ENCODE data around the gene ASIP.

ASIP gene

DNA sequence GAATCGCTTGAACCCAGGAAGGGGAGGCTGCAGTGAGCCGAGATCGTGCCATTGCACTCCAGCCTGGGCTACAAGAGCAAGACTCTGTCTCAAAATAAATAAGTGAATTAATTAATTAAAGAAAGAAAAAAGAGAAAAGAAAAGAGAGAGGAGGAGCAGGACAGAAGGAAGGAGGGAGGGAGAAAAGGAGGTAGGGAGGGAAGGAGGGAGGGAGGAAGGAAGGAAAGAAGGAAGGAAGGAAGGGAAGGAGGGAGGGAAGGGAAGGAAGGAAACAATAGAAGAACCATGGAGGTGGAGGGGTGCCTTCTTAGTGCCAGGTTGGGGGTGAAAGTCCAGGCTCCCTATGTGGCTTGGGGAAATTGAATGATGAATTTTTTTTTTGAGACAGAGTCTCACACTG, 68.5 kb downstream of the ASIP start:
- DNase-seq (ENCODE audit: extremely low read depth in 1 of 2, low read depth in 1 of 2) = no peak

DNA sequence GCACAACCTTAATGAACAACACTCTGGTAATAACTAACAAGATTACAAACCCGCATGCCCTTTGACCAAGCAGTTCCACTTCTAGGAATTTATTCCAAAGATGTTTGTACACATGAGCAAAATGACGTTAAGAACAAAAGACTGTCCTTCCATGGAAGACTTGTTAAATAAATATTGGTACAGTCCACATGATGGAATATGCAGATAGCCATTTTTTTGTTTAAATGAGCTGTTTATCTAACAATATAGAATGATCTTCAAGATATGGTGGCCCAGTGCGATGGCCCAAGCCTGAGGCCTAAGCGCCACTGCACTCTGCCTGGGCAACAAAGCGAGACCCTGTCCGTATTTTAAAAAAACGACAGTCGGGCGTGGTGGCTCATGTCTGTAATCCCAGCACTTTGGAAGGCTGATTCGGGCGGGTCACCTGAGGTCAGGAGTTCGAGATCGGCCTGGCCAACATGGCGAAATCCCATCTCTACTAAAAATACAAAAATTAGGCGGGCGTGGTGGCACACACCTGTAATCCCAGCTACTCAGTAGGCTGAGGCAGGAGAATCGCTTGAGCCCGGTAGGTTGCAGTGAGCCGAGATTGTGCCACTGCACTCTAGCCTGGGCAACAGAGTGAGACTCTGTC, 69.4 kb downstream of the ASIP start:
- DNase-seq (ENCODE audit: extremely low read depth in 1 of 2, low read depth in 1 of 2) = no peak

DNA sequence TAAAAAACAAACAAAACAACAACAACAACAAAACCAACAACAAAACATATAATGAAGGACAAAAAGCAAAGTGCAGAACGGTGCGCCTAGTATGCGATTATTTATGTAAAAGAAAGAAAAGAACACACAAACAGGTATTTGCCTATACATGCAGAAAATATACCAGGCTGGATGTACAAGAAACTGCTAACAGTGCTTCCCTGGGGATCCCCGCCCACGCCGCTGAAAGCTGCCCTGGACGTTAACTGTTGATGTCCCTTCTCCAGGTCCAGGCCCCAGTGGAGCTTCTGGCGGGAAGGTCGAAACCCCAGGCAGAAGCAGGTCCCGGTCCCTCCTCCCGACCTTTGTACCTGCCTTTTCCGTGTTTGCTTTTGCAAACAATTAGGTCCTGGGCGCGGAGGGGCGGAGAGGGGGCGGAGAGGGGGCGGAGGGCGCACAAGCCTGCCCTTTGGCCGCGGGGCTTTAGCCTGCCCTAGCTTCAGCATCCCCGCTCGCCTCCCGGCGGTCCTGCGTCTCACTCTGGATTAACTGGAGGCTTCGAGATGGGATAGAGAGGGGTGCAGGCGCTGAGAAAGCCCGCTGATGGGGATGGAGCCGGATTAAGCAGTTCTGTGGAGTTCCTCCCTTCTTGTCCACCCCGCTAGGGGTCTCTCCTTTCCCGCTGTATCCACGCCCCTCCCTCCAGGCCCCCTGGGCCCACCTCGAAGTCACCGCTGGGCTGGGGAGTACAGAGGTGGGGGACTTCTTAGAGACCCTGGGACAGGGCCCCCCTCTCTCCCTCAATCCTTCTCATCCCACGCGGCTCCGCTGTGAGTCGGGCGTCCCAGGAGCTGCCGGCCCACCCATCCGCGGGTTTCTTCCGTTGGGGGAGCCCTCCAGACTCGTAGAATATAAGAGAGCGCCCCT, 70.1 kb downstream of the ASIP start:
- DNase-seq (ENCODE audit: extremely low read depth in 1 of 2, low read depth in 1 of 2) = no peak

DNA sequence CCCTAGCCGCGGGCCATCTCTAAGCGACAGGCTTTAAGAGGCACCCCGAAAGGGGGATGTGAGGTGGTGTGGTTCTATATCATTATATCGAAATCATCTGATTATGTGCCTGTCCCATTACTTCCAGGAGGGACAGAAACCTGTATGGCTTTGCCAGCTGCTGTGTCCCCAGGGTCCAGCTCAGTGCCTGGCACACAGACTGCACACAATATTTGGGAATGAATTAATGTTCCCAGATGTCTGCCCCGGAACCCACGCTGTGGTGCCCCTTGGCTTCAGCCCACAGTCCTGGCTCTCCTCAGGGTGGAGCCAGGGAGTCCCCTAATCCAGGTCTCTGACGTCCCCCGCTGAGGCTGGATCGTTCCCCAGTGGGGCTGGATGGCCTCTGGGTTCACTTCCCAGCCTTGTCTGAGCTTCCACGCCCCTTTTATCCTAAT, 70.8 kb downstream of the ASIP start:
- DNase-seq (ENCODE audit: extremely low read depth in 1 of 2, low read depth in 1 of 2) = no peak

DNA sequence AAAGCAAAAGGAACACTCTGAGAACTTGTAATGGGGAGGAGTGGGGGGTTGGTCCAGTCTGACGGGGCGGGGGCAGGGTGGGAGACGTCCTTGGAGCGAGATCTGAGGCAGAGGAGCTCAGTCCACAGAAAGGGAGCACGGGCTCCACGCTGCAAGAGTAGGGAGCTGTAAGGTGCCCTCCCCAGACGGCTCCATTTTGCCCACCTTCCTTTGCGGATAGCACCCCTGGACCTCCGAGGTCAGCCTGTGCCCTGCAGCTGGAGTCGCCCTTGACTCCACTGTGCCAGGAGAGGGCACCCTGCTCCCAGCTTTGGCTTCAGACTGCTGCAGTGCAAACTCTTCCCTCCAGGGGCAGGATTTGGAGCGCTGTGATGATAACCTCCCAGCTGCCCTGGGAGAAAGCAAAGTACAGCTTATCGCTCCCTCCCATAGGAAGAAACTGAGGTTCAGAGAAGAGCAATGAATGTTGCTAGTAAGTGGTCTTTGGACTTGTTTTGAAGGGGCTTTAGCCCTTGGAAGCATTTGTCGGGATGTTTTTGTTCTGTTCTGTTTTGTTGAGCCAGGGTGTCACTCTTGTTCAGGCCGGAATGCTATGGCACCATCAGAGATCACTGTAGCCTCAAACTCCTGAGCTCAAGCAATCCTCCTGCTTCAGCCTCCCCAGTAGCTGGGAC, 71.5 kb downstream of the ASIP start:
- DNase-seq (ENCODE audit: extremely low read depth in 1 of 2, low read depth in 1 of 2) = peak; percentile 69 to 77

DNA sequence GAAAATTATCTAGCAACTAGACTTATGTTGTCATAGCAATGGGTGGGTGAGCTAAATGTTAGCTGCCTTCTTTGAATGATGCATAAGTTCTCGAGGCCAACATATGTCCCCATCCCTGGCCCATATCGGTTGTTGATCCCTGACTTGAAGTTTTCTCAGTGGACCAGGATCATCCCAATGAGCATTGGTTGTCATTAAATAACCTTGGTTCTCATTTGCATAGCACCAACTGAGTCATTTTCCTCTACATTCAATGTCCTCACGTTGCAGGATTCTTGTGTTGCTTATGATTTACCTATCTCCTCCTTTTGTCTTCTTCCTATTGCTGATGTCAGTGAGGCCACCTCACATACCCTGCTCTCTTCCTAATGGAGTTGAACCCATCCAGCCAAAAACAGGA, 74.0 kb downstream of the ASIP start:
- DNase-seq (ENCODE audit: extremely low read depth in 1 of 2, low read depth in 1 of 2) = no peak

DNA sequence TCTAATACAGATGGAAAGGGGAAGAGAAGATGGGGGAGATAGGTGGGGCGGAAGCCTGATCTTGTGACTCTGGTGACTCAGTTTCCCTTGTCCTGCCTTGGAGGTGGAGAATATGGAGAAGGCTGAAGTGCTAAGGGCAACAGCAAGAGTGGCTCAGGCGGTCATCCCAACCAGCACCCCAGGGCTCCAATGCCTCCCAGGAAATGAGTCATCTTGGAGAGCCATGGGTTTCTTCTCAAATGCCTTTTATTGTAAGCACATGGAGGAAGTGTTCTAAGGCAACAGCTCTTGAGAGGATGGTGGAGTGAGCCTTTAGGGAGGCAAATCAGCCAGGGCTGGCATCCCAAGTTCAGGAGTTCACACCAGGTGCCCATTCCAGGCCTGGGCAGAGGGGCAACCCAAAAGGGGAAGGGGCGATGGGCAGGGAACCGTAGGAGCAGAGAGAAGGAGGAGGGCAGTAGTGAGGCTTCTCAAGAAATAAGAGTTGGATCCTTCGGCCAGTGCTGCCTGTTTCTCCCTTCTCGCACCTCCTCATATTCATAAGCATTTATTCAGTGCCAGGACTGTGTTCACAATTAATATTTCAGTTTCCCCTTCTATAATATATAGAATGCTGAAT, 75.1 kb downstream of the ASIP start:
- DNase-seq (ENCODE audit: extremely low read depth in 1 of 2, low read depth in 1 of 2) = no peak

All from stimulated activated CD8-positive, alpha-beta memory T cell treated with anti-CD3 and anti-CD28 coated beads, Interleukin-7, amount 100 ng/mL, for 48 hours (primary cell).